Progenitor cell of endocrine pancreas (in vitro differentiated cells): ENCODE results near the gene NMUR1. TPM values are rescaled to one million over a fixed set of nuclear protein-coding genes. Genes with fewer than 3 reads are reported as not detected.

Experiments used
- DNase-seq: peaks from one replicate; pipeline ENCODE4 v3.0.0; 2021; ENCODE audit warnings: low spot score; ENCODE audit not compliant: unreplicated experiment
- H3K27ac Mint-ChIP-seq: 2 replicates; pipeline ENCODE4 v1.8.0; 2021; ENCODE audit warnings: mild to moderate bottlenecking, moderate library complexity, mixed read lengths
- H3K27me3 Mint-ChIP-seq: 2 replicates; pipeline ENCODE4 v1.8.0; 2021; ENCODE audit warnings: mixed read lengths
- H3K36me3 Mint-ChIP-seq: 2 replicates; pipeline ENCODE4 v1.8.0; 2022; ENCODE audit warnings: mixed read lengths; ENCODE audit not compliant: insufficient read depth
- H3K4me1 Mint-ChIP-seq: 2 replicates; pipeline ENCODE4 v1.8.0; 2021; ENCODE audit warnings: low read depth, mixed read lengths
- H3K4me3 Mint-ChIP-seq: 2 replicates; pipeline ENCODE4 v1.8.0; 2021; ENCODE audit warnings: low read depth, mild to moderate bottlenecking, moderate library complexity, mixed read lengths
- H3K9me3 Mint-ChIP-seq: 2 replicates; pipeline ENCODE4 v1.8.0; 2021; ENCODE audit warnings: low read depth, mixed read lengths
- CTCF ChIP-seq: fragments of 200-600 bp; sonication (generic); IDR thresholded peaks from one replicate; pipeline ENCODE4 v1.5.0; 2021; ENCODE audit warnings: antibody characterized with exemption, mild to moderate bottlenecking; ENCODE audit not compliant: unreplicated experiment
- total RNA-seq: library from RNA; stranded (reverse); gene quantifications from 2 replicates; pipeline ENCODE4 v1.2.1, GENCODE V29; 2021

NMUR1 gene
- total RNA-seq, 1 donor from 2014 or later = not detected

DNA sequence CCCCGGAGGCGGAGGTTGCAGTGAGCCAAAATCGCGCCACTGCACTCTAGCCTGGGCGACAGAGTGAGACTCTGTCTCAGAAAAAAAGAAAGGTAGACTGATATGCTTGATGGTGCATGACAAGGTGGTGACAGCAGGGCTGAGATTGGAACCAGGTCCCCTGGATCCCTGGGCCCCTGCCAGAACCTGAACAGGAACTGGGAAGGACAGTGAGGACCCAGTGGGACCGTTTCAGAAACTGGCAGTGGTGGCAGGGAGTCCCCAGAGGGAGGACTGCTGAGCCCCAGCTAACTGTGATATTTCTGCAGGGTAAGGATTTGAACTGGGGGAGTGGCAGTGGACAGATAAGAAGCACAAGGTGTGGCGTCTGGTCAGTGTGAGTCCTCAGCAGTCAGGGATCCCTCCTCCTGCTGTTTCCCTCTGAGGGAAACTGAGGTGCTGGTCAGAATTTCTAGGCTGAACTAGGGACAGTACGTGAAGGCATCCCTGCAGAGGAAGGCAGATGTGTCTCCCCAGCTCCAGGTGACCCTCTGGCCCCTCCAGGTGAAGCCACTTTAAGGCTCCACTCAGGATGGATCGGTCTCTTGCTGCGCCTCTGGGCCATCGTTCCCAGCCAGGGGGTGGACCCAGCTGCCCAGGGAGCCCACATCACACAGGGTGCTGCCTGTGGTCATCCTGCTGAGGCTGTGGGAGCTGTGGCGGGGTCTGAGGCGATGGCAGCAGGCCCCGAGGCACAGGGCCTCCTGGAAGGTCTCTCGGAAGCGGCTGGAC is 5.6 kb downstream of the NMUR1 start:
- DNase-seq = no peak

DNA sequence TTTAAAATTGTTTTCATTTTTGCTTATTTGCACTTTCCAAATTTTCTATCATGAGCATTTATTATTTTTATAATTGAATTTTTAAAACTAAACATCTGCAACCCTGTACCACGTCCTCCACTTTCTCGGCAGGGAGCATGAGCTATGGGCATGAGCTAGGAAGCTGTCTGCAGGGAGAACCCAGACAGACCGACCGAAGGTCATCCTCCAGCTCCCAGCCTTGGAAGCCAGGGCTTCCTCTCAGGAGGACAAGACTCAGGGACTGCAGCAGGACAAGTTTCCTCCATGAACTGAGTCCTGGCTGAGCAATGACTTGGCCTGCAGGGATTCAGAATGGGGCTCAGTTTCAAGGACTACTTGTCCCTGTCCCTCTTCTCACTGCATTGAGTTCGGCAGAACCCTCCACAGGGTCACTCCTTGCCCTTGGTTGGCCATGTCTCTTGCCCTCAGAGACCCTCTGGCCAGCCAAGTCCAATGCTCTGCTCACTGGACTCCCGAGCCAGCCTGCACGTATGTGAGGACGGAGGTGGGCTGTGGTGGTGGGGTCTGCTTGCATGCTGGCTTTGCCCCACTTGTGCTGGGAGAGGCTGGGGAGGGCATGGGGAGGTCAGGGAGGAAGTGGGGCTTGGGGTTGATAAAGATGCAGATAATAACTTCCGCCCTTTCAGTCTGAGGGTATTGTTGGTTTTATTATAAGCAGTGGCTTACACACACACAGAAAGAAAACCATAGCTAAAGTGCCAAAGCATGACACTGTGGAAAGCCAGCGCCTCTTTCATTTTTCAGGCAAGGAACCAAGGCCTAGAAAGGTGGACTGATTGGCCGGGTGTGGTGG is 6.6 kb downstream of the NMUR1 start:
- H3K9me3 Mint-ChIP-seq = no peaks in the 10 kb centered on the region
- H3K4me3 Mint-ChIP-seq = no peak overlapping the region
- peaks cover 11% of the 10 kb centered on the region for H3K4me1 Mint-ChIP-seq
- no peaks in the 10 kb centered on the region for H3K36me3 Mint-ChIP-seq
- TF ChIP-seq CTCF = no peak
- no peak for DNase-seq
- no peak overlapping the region for H3K27ac Mint-ChIP-seq
- peaks cover 11% of the 10 kb centered on the region for H3K27me3 Mint-ChIP-seq

More for the DNA sequence above, 5.6 kb downstream of the NMUR1 start:
- Mint-ChIP-seq H3K9me3 (no peaks in the 10 kb centered on the region), H3K36me3 (no peaks in the 10 kb centered on the region), H3K27ac (no peak overlapping the region), H3K27me3 (peaks cover 21% of the 10 kb centered on the region), H3K4me1 (peaks cover 8% of the 10 kb centered on the region), H3K4me3 (no peak overlapping the region)
- no peak for TF ChIP-seq CTCF

DNA sequence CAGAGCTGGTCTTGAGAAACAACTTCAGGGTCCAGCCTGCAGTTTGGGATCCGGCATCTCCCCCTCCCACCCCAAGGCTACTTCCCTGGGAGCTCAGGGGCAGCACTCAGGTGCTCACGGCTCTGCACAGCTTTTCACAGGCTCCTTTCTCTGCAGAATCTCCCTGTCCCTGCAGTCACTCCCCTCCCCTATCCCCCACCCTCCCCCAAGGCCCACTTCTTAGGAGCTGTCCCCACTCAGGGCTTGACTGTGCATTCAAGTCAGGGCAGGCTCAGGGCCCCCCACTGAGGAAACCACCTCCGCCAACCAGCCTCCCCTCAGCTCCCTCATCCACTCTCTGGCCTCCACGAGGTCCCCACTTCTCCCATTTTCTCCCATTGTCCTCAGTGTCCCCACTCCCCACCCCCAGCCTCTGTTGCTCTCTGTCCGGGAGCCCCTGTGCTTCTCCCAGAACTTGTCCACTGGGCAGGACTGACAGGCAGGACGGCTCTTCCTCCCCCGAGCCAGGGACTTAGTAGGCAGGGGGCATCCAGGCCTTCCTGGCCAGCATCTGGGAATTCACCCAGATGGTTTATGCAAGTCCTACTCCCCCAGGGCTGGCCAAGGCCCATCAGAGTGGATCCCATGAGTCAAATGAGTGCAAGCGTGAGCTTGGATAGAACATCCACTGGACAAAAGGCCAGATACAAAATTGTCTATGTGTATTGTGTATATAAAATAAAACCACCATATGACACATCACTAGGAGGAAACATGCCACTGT is 7.6 kb downstream of the NMUR1 start:
- no peak for DNase-seq
- H3K9me3 Mint-ChIP-seq = no peaks in the 10 kb centered on the region
- no peak for TF ChIP-seq CTCF
- H3K4me1 Mint-ChIP-seq = peaks cover 11% of the 10 kb centered on the region
- no peak overlapping the region for H3K27ac Mint-ChIP-seq
- H3K36me3 Mint-ChIP-seq = no peaks in the 10 kb centered on the region
- no peaks in the 10 kb centered on the region for H3K27me3 Mint-ChIP-seq
- H3K4me3 Mint-ChIP-seq = no peak overlapping the region

DNA sequence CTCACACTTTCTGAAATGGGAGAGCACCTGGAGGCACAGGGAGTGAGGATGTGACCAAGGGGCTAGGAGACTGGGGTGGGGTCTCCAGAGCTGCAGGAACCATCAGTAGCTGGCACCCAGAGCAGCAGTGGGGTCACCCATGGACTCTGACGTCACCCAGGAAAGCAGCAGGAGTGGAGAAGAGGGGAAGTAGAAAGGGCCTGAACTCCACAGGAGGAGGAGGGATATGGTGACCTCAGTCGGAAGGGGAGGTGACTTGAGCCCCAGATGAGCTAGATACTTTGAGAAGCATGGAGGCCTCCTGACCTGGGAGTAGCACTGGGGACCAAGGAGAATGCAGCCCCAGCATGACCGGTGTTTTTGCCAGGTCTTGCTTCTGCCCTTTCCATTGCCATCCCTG is 8.8 kb downstream of the NMUR1 start:
- no peak overlapping the region for H3K27ac Mint-ChIP-seq
- TF ChIP-seq CTCF = no peak
- no peak overlapping the region for H3K4me3 Mint-ChIP-seq
- peaks cover 11% of the 10 kb centered on the region for H3K4me1 Mint-ChIP-seq
- H3K9me3 Mint-ChIP-seq = no peaks in the 10 kb centered on the region
- no peak for DNase-seq
- no peaks in the 10 kb centered on the region for H3K27me3 Mint-ChIP-seq
- H3K36me3 Mint-ChIP-seq = no peaks in the 10 kb centered on the region

DNA sequence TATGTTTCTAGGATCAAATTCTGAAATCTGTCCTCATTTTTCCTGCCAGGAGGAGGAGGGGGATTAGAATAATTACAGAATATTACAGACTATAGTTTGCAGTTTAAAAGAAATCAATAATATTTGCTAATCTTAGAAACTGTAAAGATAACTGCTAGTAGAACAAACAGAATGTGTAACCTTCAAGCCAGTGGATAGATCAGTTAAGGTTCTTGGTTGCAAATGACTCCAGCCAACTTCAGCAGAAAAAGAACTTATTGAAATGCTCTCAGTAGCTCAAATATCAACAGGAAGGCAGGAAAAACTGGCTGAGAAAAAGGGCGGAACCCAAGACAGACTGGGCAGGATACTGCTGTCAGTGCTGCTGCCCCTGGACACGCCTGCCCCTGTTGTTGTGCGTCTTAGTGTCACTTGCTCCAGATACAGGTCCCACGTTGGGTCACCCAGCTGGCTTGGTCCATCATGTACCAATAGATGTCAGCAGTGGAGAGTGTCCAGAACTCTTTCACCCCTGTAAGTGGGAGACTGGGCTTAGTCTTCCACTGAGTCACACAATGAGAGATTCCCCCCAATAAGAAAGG is 10.2 kb downstream of the NMUR1 start:
- Mint-ChIP-seq H3K4me3 (no peak overlapping the region), H3K4me1 (peaks cover 11% of the 10 kb centered on the region), H3K27ac (no peak overlapping the region), H3K9me3 (no peaks in the 10 kb centered on the region), H3K27me3 (no peaks in the 10 kb centered on the region), H3K36me3 (no peaks in the 10 kb centered on the region)
- TF ChIP-seq CTCF = no peak
- no peak for DNase-seq
